ENCODE results near the gene SUPT7L.
A peak's percentile ranks its signal among the peaks of the same experiment; 100 is the strongest.
"Not testable (repeated sequence)": the region's sequence is repeated elsewhere in the genome, so short reads cannot be mapped to it uniquely, and the experiment has no call there.

SUPT7L gene

DNA sequence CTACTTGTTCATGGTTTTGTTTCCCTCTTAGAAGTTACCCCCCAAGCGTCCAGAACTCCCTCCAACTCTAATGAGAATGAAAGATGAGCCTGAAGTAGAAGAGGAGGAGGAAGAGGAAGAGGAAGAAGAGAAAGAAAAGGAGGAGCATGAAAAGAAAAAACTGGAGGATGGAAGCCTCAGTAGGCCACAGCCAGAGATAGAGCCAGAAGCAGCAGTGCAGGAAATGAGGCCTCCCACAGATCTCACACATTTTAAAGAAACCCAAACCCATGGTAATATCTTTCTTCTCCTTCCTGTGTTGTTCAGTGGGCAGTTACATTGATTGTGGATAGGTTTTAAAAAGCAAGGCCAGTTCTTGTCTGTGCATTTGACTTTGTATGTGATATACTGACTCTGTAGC is 21.6 kb upstream of the SUPT7L start:
- not testable (repeated sequence) for DNase-seq (ENCODE audit: low spot score)

DNA sequence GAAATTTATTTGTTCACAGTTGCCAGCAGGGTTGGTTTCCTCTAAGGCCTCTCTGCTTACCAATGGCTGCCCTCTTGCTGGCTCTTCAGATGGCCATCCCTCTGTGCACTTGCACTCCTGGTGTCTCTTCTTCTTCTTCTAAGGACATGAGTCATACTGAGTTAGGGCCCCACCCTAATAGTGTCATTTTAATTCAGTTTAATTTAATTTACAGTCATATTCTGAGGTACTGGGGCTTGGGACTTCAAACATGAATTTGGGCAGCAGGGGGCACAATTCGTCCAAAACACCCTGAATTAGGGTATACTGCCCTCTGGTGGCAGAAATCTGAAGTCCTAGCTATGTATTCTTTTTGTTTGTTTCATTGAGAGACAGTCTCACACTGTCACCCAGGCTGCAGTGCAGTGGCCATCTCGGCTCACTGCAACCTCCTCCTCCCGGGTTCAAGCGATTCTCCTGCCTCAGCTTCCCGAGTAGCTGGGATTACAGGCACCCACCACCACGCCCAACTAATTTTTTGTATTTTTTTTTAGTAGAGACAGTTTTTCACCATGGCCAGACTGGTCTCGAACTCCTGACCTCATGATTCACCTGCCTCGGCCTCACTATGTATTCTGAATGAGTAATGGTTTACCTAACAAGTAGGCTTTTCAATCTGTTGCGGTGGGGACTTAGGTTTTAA is 20.1 kb upstream of the SUPT7L start:
- DNase-seq (ENCODE audit: low spot score) = peak; percentile 98

GRCh38 chr2:27682334-27682771 is 18.9 kb upstream of the SUPT7L start:
- DNase-seq (ENCODE audit: low spot score) = not testable (repeated sequence)

GRCh38 chr2:27681841-27682240 is 18.4 kb upstream of the SUPT7L start:
- no peak for DNase-seq (ENCODE audit: low spot score)

GRCh38 chr2:27680571-27680970 is 17.2 kb upstream of the SUPT7L start:
- no peak for DNase-seq (ENCODE audit: low spot score)

- no peak for DNase-seq (ENCODE audit: low spot score)
These were observed 9.5 kb upstream of the SUPT7L start for GRCh38 chr2:27672723-27673486.

GRCh38 chr2:27671235-27671634 is 7.8 kb upstream of the SUPT7L start:
- DNase-seq (ENCODE audit: low spot score) = no peak

- no peak for DNase-seq (ENCODE audit: low spot score)
These were observed 4.0 kb upstream of the SUPT7L start for GRCh38 chr2:27667446-27667845.

GRCh38 chr2:27664622-27665363 is 1.4 kb upstream of the SUPT7L start:
- DNase-seq (ENCODE audit: low spot score) = no peak

DNA sequence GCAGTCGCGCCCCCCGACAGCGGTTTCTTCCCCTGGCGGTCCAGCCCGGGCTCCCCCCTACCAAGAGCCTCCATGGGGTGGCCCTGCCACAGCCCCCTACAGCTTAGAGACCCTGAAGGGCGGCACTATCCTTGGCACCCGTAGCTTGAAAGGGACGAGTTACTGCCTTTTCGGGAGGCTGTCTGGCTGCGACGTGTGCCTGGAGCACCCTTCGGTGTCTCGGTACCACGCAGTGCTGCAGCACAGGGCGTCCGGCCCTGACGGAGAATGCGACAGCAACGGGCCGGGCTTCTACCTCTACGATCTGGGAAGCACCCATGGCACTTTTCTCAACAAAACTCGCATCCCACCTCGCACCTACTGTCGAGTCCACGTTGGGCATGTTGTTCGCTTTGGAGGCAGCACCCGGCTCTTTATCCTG is 750 bp upstream of the SUPT7L start:
- DNase-seq (ENCODE audit: low spot score) = no peak

DNA sequence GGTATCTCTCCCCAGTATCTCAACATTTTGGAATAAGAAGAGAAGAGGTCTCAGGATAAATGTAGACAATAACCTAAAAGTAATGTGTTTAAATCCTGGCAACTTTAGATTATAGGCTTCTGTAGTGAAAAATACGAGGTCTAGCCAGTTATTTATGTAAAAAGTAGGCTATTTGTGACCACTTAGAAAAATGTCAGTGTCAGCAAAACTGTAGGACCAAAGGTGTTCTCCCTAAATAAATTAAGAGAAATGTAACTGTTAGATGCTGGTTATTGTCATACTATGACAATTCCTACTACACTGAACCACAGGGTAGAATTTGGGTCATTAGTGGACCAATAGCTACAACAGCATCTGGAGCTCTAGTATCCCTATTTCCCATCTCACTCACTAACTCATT is 2.0 kb downstream of the SUPT7L start:
- DNase-seq (ENCODE audit: low spot score) = no peak

DNA sequence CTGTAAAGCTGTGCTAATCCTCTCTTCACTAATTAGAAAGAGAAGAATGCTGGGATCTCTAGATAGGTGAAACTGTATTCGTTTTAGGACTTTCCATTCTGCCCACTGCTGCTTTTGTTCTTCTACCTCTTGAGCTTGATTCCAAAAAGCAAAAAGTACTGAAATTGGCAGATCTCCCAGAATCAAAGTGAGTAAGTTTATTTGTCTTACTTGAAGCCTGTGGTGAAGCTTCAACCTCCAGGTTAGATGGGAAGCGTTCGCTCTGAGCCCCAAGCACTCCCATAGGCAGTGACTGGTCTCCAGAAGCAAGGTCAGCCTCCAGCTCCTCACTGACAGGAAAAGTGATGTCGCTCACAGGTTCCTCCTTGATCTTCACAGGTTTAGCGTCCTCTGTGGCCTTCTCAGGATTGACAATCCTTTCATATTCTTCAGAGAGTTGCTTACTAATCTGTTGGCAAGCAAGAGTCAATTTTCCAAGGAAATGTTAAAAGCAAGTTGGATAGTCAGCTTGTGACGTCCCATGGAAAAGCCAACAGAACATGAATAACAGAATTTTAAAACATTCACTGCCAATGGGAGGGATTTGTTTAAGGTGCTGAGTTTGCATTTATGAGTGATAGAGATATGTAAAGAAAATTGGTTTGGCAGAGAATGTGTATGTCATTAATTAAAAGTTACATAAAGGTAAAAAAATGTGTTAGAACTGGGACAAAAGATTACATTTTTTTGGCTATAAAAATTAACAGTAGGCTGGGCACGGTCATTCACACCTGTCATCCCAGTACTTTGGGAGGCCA is 8.1 kb downstream of the SUPT7L start:
- DNase-seq (ENCODE audit: low spot score) = no peak

DNA sequence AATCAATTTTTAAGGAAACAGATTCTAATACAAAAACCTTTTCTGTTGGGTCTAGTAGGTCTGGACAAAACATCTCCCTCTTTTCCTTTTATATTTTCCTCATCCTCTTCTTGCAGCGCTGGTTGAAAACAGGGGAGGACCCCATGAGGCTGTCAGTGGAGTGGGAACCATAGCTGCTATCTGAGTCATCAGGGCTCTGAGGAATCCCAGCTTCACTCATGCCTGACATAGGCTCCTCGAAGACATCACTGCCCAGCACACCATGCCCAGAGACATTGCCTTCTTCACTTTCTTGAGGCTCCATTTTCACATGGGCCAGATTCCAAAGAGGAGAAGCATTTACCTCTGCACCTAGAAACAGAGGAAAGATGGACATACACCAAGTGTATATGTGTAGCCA is 10.0 kb downstream of the SUPT7L start:
- DNase-seq (ENCODE audit: low spot score) = no peak

DNA sequence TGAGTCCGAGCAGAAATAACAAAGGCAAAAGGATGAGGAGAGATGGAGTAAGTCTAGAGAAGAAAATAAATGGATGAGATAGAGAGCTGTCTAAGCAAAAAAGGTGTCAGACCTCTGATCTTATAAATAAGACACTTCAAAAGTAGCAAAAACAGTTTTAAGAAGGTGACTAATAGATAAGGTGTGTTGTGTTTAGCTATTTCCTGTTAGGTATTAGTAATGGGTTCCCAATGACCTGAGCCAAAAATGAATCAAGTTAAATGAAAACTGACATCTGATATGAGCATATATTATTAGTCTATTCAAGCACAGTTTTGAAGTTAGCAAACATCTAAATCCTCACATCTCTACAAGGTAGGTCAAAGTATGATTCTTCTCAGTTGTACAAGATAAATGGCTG is 10.6 kb downstream of the SUPT7L start:
- no peak for DNase-seq (ENCODE audit: low spot score)

- DNase-seq (ENCODE audit: low spot score) = no peak
These were observed 11.1 kb downstream of the SUPT7L start for GRCh38 chr2:27652341-27652740.

GRCh38 chr2:27651056-27651455 is 12.4 kb downstream of the SUPT7L start:
- no peak for DNase-seq (ENCODE audit: low spot score)

GRCh38 chr2:27647737-27648136 is 15.7 kb downstream of the SUPT7L start:
- DNase-seq (ENCODE audit: low spot score) = no peak

GRCh38 chr2:27647289-27647688 is 16.1 kb downstream of the SUPT7L start:
- DNase-seq (ENCODE audit: low spot score) = no peak

- DNase-seq (ENCODE audit: low spot score) = no peak
These were observed 18.2 kb downstream of the SUPT7L start for GRCh38 chr2:27645197-27645596.

GRCh38 chr2:27640722-27641245 is 22.6 kb downstream of the SUPT7L start:
- DNase-seq (ENCODE audit: low spot score) = no peak

DNA sequence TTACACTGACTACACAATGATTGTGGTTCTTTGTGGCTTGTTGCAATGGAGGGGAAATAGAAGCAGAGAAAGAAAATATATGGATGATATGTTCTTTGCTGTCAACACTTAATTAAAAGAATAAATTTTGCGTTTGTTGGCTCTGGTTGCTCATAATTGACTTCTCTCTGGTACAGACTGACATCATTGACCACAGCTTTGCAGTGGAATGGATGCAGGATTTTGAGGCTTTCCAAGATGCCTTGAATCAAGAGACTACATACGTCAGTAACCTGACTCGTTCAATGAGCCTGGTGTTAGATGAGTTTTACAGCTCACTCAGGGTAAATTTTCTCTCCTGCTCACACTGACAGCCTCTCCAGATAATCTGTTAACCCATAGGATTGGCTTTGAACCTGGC is 24.7 kb downstream of the SUPT7L start:
- DNase-seq (ENCODE audit: low spot score) = no peak
